Activated T-cell treated with anti-CD3 and anti-CD28 coated beads, Interleukin-2, amount 50 U/mL, for 4 hours (primary cell): ENCODE results near the gene PCDHA8. TPM values are rescaled to one million over a fixed set of nuclear protein-coding genes. Genes with fewer than 3 reads are reported as not detected.
"Not testable (repeated sequence)": the region's sequence is repeated elsewhere in the genome, so short reads cannot be mapped to it uniquely, and the experiment has no call there.

Experiments
- ATAC-seq, 2 donors: fragments of 200-7000 bp; cut with Tn5 transposase; one replicate each; pipeline ENCODE4 v1.10.0; 2021
- DNase-seq: peaks from one replicate; pipeline ENCODE4 v3.0.0-alpha.2; 2020
- H3K27me3 Mint-ChIP-seq: one replicate; pipeline ENCODE4 v1.8.0; 2021; ENCODE audit warnings: low read depth, mixed read lengths
- H3K36me3 Mint-ChIP-seq: one replicate; pipeline ENCODE4 v1.8.0; 2022; ENCODE audit warnings: mixed read lengths; ENCODE audit not compliant: insufficient read depth
- H3K4me1 Mint-ChIP-seq: one replicate; pipeline ENCODE4 v1.8.0; 2021; ENCODE audit warnings: low read depth, mixed read lengths
- H3K4me3 Mint-ChIP-seq: one replicate; pipeline ENCODE4 v1.8.0; 2021; ENCODE audit warnings: mild to moderate bottlenecking, moderate library complexity, mixed read lengths
- H3K9me3 Mint-ChIP-seq: one replicate; pipeline ENCODE4 v1.8.0; 2021; ENCODE audit warnings: mixed read lengths
- total RNA-seq, 3 donors: library from RNA; stranded (reverse); gene quantifications; one replicate each; pipeline ENCODE4 v1.2.1, GENCODE V29; 2021

Gene PCDHA8, protein sequence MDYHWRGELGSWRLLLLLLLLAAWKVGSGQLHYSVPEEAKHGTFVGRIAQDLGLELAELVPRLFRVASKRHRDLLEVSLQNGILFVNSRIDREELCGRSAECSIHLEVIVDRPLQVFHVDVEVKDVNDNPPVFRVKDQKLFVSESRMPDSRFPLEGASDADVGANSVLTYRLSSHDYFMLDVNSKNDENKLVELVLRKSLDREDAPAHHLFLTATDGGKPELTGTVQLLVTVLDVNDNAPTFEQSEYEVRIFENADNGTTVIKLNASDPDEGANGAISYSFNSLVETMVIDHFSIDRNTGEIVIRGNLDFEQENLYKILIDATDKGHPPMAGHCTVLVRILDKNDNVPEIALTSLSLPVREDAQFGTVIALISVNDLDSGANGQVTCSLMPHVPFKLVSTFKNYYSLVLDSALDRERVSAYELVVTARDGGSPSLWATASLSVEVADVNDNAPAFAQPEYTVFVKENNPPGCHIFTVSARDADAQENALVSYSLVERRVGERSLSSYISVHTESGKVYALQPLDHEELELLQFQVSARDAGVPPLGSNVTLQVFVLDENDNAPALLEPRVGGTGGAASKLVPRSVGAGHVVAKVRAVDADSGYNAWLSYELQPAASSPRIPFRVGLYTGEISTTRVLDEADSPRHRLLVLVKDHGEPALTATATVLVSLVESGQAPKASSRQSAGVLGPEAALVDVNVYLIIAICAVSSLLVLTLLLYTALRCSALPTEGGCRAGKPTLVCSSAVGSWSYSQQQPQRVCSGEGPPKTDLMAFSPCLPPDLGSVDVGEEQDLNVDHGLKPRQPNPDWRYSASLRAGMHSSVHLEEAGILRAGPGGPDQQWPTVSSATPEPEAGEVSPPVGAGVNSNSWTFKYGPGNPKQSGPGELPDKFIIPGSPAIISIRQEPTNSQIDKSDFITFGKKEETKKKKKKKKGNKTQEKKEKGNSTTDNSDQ
- total RNA-seq, result not detected

DNA sequence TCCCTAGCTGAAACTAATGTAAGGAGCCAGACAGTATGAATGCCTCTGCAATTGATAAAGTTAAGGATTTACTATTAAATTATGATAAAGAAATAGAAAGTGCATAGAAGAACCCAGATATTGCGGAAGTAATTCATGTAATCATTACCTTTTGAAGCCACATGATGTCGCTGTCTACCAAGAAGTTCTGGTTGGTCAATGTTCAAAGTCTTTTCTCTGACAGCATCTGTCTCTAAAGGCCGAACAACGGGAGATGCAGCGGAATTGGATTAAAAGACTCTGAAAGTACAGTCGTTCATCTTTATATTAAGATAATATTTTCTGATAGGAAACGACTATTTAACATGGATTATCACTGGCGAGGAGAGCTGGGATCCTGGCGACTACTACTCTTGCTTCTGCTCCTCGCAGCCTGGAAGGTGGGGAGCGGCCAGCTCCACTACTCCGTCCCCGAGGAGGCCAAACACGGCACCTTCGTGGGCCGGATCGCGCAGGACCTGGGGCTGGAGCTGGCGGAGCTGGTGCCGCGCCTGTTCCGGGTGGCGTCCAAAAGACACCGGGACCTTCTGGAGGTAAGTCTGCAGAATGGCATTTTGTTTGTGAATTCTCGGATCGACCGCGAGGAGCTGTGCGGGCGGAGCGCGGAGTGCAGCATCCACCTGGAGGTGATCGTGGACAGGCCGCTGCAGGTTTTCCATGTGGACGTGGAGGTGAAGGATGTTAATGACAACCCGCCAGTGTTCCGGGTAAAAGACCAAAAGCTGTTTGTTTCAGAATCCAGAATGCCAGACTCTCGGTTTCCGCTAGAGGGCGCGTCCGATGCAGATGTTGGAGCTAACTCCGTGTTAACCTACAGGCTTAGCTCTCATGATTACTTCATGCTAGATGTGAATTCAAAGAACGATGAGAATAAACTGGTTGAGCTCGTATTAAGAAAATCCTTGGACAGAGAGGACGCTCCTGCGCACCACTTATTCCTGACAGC is at the start of gene PCDHA8:
PCDHA8 (plus strand) TSS at position 210 of the 985 bp plus-strand sequence; CDS start at position 345, 135 bp downstream.
- H3K4me3 Mint-ChIP-seq, result no peak within 1 kb of the TSS
- peaks cover 4% of the 10 kb centered on the region for H3K9me3 Mint-ChIP-seq
- H3K4me1 Mint-ChIP-seq, result no peaks in the 10 kb centered on the region
- H3K27me3 Mint-ChIP-seq, result peaks cover 15% of the 10 kb centered on the region
- no peak for DNase-seq
- no peaks in the 10 kb centered on the region for H3K36me3 Mint-ChIP-seq
- no peak for ATAC-seq

DNA sequence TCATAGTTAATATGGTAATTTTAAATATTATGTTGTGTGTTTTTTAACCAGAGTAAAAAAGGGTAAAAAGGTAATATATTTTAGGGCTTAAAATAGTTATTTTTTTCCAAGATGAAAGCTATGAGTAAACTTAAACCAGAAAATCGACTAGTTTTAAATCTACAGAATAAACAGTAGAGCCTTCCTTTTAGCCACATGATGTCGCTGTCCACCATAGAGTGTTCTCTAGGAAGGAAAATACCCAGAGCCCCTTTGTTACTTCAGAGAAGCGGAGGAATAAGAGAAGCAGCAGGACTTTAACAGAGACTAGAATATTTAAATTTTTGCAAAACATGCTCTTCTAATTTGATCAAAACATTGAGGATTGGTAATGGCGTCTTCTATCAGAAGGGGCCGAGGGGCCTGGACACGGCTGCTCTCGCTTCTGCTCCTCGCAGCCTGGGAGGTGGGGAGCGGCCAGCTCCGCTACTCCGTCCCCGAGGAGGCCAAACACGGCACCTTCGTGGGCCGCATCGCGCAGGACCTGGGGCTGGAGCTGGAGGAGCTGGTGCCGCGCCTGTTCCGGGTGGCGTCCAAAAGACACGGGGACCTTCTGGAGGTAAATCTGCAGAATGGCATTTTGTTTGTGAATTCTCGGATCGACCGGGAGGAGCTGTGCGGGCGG is 46.3 kb upstream of the PCDHA8 start, which contains the start of gene PCDHA2:
PCDHA2 (plus strand) TSS at position 258 of the 664 bp plus-strand sequence.
- no peak for ATAC-seq
- DNase-seq, result no peak
- Mint-ChIP-seq H3K4me1 (no peaks in the 10 kb centered on the region), H3K9me3 (peaks cover 41% of the 10 kb centered on the region), H3K27me3 (peaks cover 35% of the 10 kb centered on the region), H3K36me3 (peaks cover 3% of the 10 kb centered on the region), H3K4me3 (no peak within 1 kb of the TSS)

DNA sequence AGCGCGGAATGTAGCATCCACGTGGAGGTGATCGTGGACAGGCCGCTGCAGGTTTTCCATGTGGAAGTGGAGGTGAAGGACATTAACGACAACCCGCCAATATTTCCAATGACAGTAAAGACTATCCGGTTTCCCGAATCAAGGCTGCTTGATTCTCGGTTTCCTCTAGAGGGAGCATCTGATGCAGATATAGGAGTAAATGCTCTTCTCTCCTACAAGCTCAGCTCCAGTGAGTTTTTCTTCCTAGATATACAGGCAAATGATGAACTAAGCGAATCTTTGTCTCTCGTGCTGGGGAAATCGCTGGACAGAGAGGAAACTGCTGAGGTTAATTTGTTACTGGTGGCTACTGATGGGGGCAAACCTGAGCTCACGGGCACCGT is 45.7 kb upstream of the PCDHA8 start:
- H3K27me3 Mint-ChIP-seq, result peaks cover 36% of the 10 kb centered on the region
- DNase-seq (no peak), ATAC-seq (no peak)
- H3K9me3 Mint-ChIP-seq, result peaks cover 43% of the 10 kb centered on the region
- H3K36me3 Mint-ChIP-seq, result peaks cover 2% of the 10 kb centered on the region
- H3K4me3 Mint-ChIP-seq, result no peak overlapping the region
- no peaks in the 10 kb centered on the region for H3K4me1 Mint-ChIP-seq

DNA sequence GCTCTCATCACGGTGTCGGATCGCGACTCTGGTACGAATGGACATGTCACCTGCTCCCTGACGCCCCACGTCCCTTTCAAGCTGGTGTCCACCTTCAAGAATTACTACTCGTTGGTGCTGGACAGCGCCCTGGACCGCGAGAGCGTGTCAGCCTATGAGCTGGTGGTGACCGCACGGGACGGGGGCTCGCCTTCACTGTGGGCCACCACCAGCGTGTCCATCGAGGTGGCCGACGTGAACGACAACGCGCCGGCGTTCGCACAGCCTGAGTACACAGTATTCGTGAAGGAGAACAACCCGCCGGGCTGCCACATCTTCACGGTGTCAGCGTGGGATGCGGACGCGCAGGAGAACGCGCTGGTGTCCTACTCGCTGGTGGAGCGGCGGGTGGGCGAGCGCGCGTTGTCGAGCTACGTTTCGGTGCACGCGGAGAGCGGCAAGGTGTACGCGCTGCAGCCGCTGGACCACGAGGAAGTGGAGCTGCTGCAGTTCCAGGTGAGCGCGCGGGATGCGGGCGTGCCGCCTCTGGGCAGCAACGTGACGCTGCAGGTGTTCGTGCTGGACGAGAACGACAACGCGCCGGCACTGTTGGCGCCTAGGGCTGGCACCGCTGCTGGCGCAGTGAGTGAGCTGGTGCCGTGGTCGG is 44.8 kb upstream of the PCDHA8 start:
- H3K4me1 Mint-ChIP-seq, H3K36me3 Mint-ChIP-seq, DNase-seq, H3K4me3 Mint-ChIP-seq, ATAC-seq: not testable (repeated sequence)
- Mint-ChIP-seq H3K27me3 (peaks cover 33% of the 10 kb centered on the region), H3K9me3 (peaks cover 36% of the 10 kb centered on the region)

DNA sequence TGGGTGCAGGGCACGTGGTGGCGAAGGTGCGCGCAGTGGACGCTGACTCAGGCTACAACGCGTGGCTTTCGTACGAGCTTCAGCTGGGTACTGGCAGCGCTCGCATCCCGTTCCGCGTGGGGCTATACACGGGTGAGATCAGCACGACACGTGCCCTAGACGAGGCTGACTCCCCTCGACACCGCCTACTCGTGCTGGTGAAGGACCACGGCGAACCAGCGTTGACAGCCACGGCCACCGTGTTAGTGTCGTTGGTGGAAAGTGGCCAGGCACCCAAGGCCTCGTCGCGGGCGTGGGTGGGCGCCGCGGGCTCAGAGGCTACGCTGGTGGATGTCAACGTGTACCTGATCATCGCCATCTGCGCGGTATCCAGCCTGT is 44.3 kb upstream of the PCDHA8 start:
- H3K27me3 Mint-ChIP-seq, result peaks cover 32% of the 10 kb centered on the region
- H3K4me3 Mint-ChIP-seq, result no peak overlapping the region
- no peak for DNase-seq

DNA sequence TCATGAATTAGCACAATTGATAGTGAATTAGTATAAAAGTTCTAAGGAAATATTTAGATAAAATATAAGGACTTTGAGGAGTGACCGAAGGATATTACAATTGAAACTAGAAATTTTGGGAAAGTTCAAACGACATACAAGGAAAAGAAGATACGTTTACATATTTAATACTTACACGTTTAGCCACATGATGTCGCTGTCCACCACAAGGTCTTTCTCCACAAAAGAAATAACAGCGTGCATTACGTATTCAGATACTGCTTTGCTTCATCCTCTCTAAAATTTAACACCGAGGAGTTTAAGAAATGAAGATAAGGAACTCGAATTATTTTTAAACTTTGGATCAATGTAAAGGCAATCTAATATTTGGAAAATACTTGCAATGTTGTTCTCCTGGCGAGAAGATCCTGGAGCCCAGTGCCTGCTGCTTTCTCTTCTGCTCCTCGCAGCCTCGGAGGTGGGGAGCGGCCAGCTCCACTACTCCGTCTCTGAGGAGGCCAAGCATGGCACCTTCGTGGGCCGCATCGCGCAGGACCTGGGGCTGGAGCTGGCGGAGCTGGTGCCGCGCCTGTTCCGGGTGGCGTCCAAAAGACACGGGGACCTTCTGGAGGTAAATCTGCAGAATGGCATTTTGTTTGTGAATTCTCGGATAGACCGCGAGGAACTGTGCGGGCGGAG is 40.0 kb upstream of the PCDHA8 start, which contains the start of gene PCDHA3:
PCDHA3 (plus strand) TSS at position 242 of the 678 bp plus-strand sequence.
- H3K4me3 Mint-ChIP-seq, result no peak within 1 kb of the TSS
- H3K4me1 Mint-ChIP-seq, result no peaks in the 10 kb centered on the region
- peaks cover 25% of the 10 kb centered on the region for H3K27me3 Mint-ChIP-seq
- DNase-seq (no peak), ATAC-seq (no peak)
- peaks cover 2% of the 10 kb centered on the region for H3K36me3 Mint-ChIP-seq
- peaks cover 17% of the 10 kb centered on the region for H3K9me3 Mint-ChIP-seq

More for the DNA sequence above, 44.3 kb upstream of the PCDHA8 start:
- H3K9me3 Mint-ChIP-seq, result peaks cover 34% of the 10 kb centered on the region
- H3K4me1 Mint-ChIP-seq, result no peaks in the 10 kb centered on the region
- H3K36me3 Mint-ChIP-seq, result peaks cover 2% of the 10 kb centered on the region
- ATAC-seq, result no peak

DNA sequence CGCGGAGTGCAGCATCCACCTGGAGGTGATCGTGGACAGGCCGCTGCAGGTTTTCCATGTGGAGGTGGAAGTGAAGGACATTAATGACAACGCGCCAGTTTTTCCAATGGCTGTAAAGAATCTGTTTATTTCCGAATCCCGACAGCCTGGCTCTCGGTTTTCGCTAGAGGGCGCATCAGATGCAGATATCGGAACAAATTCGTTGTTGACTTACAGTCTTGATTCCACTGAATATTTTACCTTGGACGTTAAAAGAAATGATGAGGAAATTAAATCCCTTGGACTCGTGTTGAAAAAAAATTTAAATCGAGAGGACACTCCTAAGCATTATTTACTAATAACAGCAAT is 39.5 kb upstream of the PCDHA8 start:
- DNase-seq (no peak), ATAC-seq (no peak)
- H3K27me3 Mint-ChIP-seq, result peaks cover 25% of the 10 kb centered on the region
- peaks cover 2% of the 10 kb centered on the region for H3K36me3 Mint-ChIP-seq
- H3K4me1 Mint-ChIP-seq, result no peaks in the 10 kb centered on the region
- H3K4me3 Mint-ChIP-seq, result no peak overlapping the region
- H3K9me3 Mint-ChIP-seq, result peaks cover 17% of the 10 kb centered on the region

DNA sequence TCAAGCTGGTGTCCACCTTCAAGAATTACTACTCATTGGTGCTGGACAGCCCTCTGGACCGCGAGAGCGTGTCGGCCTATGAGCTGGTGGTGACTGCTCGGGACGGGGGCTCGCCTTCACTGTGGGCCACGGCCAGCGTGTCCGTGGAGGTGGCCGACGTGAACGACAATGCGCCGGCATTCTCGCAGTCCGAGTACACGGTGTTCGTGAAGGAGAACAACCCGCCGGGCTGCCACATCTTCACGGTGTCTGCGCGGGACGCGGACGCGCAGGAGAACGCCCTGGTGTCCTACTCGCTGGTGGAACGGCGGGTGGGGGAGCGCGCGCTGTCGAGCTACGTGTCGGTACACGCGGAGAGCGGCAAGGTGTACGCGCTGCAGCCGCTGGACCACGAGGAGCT is 38.6 kb upstream of the PCDHA8 start:
- H3K9me3 Mint-ChIP-seq, result peaks cover 19% of the 10 kb centered on the region
- H3K4me3 Mint-ChIP-seq, ATAC-seq, DNase-seq, H3K4me1 Mint-ChIP-seq, H3K36me3 Mint-ChIP-seq: not testable (repeated sequence)
- H3K27me3 Mint-ChIP-seq, result peaks cover 32% of the 10 kb centered on the region

DNA sequence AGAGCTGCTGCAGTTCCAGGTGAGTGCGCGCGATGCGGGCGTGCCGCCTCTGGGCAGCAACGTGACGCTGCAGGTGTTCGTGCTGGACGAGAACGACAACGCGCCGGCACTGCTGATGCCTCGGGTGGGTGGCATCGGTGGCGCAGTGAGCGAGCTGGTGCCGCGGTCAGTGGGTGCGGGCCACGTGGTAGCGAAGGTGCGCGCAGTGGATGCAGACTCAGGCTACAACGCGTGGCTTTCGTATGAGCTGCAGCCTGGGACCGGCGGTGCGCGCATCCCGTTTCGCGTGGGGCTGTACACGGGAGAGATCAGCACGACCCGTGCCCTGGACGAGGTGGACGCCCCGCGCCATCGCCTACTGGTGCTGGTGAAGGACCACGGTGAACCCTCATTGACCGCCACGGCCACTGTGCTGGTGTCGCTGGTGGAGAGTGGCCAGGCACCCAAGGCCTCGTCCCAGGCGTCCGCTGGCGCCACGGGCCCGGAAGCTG is 38.2 kb upstream of the PCDHA8 start:
- Mint-ChIP-seq H3K27me3 (peaks cover 34% of the 10 kb centered on the region), H3K9me3 (peaks cover 18% of the 10 kb centered on the region)

DNA sequence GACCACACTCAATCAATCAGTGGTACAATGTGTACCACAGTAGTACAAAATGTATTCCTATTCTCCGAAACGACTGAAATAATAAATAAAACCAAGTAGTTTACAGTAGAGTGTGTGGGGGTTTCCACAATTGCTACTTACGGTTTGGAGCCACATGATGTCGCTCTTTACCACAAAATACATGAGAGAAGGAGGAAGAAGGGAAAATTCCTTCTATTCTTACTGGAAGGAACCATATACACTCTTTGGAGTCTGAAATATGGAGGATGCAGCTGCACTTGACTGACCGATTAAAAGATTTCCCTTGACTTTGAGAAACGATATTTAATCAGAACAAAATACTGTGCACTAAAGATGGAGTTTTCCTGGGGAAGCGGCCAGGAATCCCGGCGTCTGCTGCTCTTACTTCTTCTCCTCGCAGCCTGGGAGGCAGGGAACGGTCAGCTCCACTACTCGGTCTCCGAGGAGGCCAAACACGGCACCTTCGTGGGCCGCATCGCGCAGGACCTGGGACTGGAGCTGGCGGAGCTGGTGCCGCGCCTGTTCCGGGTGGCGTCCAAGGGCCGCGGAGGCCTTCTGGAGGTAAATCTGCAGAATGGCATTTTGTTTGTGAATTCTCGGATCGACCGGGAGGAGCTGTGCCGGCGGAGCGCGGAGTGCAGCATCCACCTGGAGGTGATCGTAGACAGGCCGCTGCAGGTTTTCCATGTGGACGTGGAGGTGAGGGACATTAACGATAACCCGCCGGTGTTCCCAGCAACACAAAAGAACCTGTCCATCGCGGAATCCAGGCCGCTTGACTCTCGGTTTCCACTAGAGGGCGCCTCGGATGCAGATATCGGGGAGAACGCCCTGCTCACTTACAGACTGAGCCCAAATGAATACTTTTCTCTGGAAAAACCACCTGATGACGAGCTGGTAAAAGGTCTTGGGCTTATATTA is 33.9 kb upstream of the PCDHA8 start, which contains the start of gene PCDHA4:
PCDHA4 (plus strand) TSS at position 235 of the 942 bp plus-strand sequence.
- no peaks in the 10 kb centered on the region for H3K4me1 Mint-ChIP-seq
- no peak for ATAC-seq
- H3K9me3 Mint-ChIP-seq, result peaks cover 26% of the 10 kb centered on the region
- peaks cover 25% of the 10 kb centered on the region for H3K27me3 Mint-ChIP-seq
- no peak for DNase-seq
- no peak within 1 kb of the TSS for H3K4me3 Mint-ChIP-seq
- H3K36me3 Mint-ChIP-seq, result peaks cover 2% of the 10 kb centered on the region

More for the DNA sequence above, 38.2 kb upstream of the PCDHA8 start:
- Mint-ChIP-seq H3K4me3 (no peak overlapping the region), H3K36me3 (peaks cover 2% of the 10 kb centered on the region), H3K4me1 (no peaks in the 10 kb centered on the region)
- DNase-seq (no peak), ATAC-seq (no peak)

DNA sequence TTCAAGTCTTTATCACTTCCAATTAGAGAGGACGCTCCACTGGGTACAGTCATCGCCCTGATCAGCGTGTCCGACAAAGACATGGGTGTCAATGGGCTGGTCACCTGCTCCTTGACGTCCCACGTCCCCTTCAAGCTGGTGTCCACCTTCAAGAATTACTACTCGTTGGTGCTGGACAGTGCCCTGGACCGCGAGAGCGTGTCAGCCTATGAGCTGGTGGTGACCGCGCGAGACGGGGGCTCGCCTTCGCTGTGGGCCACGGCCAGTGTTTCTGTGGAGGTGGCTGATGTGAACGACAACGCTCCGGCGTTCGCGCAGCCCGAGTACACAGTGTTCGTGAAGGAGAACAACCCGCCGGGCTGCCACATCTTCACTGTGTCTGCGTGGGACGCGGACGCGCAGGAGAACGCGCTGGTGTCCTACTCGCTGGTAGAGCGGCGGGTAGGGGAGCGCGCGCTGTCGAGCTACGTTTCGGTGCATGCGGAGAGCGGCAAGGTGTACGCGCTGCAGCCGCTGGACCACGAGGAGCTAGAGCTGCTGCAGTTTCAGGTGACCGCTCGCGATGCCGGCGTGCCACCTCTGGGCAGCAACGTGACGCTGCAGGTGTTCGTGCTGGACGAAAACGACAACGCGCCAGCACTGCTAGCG is 32.6 kb upstream of the PCDHA8 start:
- H3K36me3 Mint-ChIP-seq, H3K4me1 Mint-ChIP-seq, H3K4me3 Mint-ChIP-seq, DNase-seq, ATAC-seq: not testable (repeated sequence)
- Mint-ChIP-seq H3K9me3 (peaks cover 31% of the 10 kb centered on the region), H3K27me3 (peaks cover 28% of the 10 kb centered on the region)
